NCI-H2107 (cell line): ENCODE results near the gene FAM53A.

Experiments used
- DNase-seq: peaks from one replicate; lab custom pipeline; 2025; lab: John Stamatoyannopoulos, UW

The FAM53A gene

GRCh38 chr4:1660948-1661677 is 23.0 kb downstream of the FAM53A start:
- no peak for DNase-seq

GRCh38 chr4:1659104-1660043 is 24.7 kb downstream of the FAM53A start:
- no peak for DNase-seq

- no peak for DNase-seq
Observed at GRCh38 chr4:1658581-1658980, 25.5 kb downstream of the FAM53A start.

DNA sequence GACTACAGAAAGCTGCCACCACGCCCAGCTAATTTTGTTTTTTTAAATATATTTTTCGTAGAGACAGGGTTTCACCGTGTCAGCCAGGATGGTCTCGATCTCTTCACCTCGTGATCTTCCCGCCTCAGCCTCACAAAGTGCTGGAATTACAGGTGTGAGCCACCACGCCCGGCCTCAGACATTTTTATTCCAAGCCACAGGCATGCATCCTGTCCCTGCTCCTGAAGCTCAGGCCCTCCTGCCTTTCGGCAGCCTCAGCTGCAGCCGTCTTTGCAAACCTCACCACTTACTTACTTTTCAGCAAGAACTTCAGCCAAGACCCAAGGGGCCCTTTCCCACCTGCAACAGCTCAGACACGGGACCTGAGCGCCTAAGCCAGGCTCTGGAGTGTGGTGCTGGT is 26.0 kb downstream of the FAM53A start:
- no peak for DNase-seq

- no peak for DNase-seq
Observed at GRCh38 chr4:1656986-1657385, 27.1 kb downstream of the FAM53A start.

DNA sequence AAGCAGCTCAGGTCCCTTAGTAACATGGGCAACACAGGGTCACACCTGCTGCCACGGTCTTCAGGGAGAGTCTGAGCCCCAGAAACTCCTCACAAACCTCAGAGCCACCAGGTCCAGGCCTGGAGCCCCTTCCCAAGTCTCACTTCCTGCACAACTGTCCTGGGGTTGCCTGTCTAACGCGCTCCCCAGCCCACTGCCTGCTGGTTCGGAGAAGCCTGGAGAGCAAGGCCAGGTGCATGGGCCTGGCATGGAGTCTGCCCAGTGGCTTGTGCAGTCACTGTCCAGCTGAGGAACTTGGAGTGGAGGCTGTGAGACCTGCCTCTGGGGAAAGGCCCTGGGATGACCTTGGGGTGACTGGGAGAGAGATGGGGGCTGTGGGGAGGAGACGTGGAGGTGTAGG is 28.0 kb downstream of the FAM53A start:
- no peak for DNase-seq

- no peak for DNase-seq
Observed at GRCh38 chr4:1655676-1656075, 28.4 kb downstream of the FAM53A start.

DNA sequence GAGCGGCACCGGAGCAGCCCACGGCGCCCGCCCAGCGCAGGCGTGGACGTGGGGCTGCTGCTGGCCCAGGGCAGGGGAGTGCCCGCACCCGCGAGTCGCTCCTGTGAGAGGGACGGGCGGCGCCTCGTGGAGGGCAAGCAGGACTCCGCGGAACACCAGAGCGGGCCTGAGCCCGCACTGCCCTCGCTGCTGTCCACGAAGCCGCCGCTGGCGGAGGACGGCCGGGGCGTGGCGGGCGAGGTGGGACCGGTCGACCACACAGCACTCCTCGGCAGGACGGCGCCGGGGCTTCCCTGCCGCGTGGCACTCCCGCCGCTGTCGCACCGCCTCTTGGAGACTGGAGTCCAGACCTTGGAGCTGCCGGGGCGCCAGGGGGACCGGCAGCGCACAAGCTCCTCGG is 29.0 kb downstream of the FAM53A start:
- DNase-seq = no peak

GRCh38 chr4:1654216-1654955 is 29.7 kb downstream of the FAM53A start:
- DNase-seq = no peak

DNA sequence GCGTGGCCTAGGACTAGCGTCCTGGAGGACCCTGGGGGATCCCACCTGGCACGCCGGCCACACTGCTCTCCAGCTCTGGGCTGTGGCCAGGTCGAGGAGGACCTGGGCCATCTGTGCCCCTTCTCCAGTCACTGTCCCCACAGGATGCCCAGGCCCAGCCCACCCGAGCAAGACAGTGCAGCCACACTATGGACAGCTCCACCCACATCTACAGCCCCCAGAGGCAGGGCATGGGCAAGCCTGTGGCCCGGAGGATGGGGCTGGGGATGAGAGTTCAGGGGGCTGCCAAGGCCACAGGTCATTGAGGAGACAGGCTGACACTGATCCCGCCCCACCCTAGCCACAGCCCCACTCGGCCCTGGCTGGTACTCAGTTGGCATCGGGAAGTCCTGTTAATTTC is 30.3 kb downstream of the FAM53A start:
- DNase-seq = no peak

DNA sequence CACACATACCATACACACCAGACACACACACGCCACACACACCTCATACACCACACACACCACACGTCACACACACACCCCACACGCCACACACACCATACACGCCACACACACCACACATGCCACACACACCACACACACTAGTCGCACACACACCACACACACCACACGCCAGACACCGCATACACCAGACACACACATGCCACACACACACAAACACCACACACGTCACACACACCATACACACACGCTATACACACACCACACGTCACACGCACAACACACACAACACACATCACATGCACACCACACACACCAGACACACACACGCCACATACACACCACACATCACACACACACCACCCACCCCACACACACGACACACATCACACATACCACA is 32.0 kb downstream of the FAM53A start:
- DNase-seq = no peak

DNA sequence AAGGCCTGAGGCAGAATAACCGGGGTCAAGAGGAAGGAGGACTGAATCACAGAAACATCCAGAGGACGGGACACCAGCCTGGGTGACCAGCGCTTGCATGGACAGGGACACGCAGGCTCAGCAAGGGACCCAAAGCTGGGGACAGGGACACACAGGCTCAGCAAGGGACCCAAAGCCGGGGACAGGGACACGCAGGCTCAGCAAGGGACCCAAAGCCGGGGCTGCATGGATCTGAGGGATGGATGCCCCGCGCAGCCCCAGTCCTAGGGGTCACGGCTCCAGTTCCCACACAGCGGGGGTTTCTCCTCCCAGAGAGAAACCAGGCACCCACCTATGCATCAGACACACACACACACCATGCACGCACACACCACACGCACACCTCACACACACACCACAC is 32.5 kb downstream of the FAM53A start:
- DNase-seq = no peak

- no peak for DNase-seq
Observed at GRCh38 chr4:1648962-1649361, 35.2 kb downstream of the FAM53A start.

GRCh38 chr4:1647432-1647831 is 36.7 kb downstream of the FAM53A start:
- DNase-seq = no peak

- DNase-seq = no peak
Observed at GRCh38 chr4:1646690-1647089, 37.4 kb downstream of the FAM53A start.

DNA sequence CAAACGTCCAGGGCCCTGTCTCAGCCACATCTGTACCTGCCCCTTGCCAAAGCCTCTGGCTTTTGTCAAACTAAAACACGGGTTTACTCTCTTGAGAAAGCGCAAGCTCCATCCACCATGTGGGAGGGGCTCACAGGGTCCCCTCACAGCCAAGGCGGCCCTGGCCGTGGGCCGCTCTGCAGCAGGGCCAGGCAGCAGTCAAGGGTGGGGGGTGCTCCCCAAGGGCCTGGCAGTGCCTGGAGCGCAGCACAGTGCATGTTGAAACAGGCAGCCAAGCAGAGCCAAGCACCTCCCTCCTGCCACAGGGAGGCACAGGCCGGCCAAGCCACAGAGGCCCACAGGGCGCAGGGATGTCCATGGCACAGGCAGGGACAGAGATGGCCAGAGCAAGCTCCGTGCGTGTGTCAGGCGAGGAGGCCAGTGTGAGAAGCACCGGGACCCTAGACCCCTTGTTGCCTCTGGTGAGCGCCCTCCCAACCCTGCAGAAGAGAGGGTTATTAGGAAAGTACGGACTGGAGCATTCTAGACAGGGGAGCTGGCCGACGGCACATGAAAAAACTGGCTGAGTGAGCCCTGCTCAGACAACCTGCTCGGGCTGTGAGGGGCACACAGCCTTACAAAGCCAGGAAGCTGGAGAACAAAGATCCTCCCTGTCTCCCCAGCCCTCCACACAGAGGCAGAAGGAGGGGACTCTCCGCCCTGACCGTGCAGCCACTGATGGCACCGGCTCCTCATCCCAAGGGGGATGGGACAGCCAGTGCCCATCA is 39.0 kb downstream of the FAM53A start:
- no peak for DNase-seq

GRCh38 chr4:1643971-1644735 is 40.0 kb downstream of the FAM53A start:
- DNase-seq = no peak

DNA sequence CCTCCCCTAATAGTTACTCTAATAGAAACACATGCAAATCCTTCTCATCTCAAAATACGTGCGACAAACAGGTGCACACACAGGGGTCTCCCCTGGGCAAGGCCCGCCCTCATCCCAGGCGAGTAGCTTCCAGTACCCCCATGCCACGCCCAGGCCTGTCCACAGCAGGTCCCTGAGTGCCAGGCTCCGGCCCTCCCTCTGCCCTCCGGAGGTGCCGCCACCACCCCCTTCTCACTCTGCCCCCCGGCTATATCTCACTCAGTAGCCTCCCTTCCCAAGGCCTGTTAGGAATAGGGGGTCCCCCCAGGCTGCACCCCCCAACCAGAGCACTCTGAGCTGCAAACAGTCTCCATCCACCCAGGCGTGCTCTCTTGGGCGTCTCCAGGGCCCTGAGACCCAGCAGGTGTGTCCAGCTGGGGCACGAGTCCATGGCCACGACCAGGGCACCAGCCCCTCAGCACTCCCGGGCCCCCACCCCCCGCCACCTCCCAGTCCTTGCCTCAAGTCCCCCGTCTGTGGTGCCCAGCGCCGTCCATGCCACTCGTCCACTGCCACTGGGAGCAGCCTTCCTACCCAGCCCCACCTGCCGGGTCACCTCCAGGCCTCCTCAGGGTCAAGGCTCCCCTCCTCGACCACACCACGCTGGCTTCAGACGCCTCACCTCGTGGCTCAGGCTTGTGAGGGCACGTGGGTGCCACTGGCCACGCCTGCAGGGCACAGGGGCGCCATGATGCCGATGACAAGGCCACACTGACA is 41.7 kb downstream of the FAM53A start:
- DNase-seq = no peak

- DNase-seq = no peak
Observed at GRCh38 chr4:1641671-1642070, 42.4 kb downstream of the FAM53A start.
